A673 (cell line): ENCODE data around the gene AGBL4.

Source experiments
- EZH2 ChIP-seq: fragments of 200-600 bp; sonication (generic); IDR thresholded peaks from 2 replicates; pipeline ENCODE4 v1.6.1; 2017; ENCODE audit warnings: borderline replicate concordance, low read depth, mild to moderate bottlenecking, mixed read lengths, antibody characterized with exemption, low read length; ENCODE audit not compliant: poor library complexity, severe bottlenecking
- TF ChIP-seq, protein P1 (sequence below): fragments of 300-800, 200-600 bp; sonication (generic); conservative IDR thresholded peaks from 2 replicates; pipeline ENCODE4 v1.5.1; 2017; ENCODE audit warnings: low read depth, mild to moderate bottlenecking, antibody characterized with exemption, low read length, moderate library complexity, mixed read lengths

DNA sequence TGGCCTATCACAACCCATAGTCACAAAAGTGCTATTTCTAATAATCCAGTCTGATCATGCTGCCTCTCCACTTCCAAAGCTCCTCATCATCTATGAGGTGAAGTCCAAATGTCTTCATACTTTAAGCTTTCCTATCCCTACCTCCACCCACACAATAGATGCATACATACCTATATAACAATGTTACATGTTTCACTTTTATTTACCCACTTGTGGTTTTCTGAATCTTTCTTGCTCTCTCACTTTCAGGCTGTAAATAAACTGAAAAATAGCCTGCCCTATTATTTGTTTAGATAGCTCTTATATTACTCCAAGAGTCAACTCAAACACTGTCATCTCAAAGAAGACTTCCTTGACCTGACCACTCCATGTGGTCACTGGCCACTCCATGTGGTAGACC lies 840.3 kb downstream of the AGBL4 start:
- TF ChIP-seq, protein P1, sequence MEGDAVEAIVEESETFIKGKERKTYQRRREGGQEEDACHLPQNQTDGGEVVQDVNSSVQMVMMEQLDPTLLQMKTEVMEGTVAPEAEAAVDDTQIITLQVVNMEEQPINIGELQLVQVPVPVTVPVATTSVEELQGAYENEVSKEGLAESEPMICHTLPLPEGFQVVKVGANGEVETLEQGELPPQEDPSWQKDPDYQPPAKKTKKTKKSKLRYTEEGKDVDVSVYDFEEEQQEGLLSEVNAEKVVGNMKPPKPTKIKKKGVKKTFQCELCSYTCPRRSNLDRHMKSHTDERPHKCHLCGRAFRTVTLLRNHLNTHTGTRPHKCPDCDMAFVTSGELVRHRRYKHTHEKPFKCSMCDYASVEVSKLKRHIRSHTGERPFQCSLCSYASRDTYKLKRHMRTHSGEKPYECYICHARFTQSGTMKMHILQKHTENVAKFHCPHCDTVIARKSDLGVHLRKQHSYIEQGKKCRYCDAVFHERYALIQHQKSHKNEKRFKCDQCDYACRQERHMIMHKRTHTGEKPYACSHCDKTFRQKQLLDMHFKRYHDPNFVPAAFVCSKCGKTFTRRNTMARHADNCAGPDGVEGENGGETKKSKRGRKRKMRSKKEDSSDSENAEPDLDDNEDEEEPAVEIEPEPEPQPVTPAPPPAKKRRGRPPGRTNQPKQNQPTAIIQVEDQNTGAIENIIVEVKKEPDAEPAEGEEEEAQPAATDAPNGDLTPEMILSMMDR = no peak
- TF ChIP-seq EZH2 = no peak
